ENCODE data around the gene ETS1. TPM values are rescaled to one million over a fixed set of nuclear protein-coding genes. Genes with fewer than 3 reads are reported as not detected.
A peak's percentile ranks its signal among the peaks of the same experiment; 100 is the strongest.

ETS1 gene
- total RNA-seq, 2 experiments from 2014 or later = 203 to 466 TPM

DNA sequence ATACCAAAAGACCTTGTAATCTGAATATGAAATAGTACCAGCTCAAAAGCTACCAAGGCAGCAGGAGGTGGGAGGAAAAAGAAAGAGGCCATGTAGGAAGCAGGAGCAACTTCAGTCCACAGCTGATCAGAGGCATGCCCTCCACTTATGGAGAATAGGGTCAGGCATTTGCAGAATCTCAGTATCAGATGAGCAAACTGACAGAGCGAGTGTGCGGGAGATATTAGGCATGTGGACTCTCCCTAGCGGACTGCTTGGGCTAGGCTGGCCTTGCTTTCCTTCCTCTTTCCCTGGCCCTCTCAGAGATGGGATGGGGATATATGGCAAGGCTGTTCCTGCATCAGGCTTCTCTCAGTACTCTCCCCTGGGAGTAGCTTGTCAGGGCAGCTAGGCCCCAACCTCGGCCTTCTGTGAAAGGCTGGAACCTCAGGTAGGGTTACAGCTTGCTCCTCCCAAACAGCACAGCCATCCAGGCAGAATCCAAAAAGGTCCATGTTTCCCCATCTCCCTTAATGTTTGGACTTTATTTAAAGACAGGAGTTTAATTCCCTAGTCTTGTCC is 37.0 kb downstream of the ETS1 start:
- no peak overlapping the region for H3K4me3 ChIP-seq (ENCODE audit: low read depth, low read length, poor library complexity, severe bottlenecking)
- H3K9me2 ChIP-seq (ENCODE audit: insufficient read depth, low read length) = no peaks in the 10 kb centered on the region
- H3K27ac ChIP-seq (ENCODE audit: low read depth, low read length, poor library complexity, severe bottlenecking) = peak overlapping the region; percentile 97
- peaks cover 6% of the 10 kb centered on the region; the same call in 1 of the 2 replicates for H3K79me2 ChIP-seq (ENCODE audit: insufficient read depth, low read depth, low read length)
- ChIA-PET CTCF (ENCODE audit: unreplicated experiment) (interaction anchor here (1.3 to 1.9 kb wide), 2 partner anchors 82 to 177 kb away, joined by 4 to 5 read pairs; no protein-coding TSS in a partner anchor), POLR2A (interaction anchor here (0.8 to 10.2 kb wide), 17 partner anchors 10 to 179 kb away, joined by 3 to 89 read pairs (median 4); no protein-coding TSS in a partner anchor)
- H3K36me3 ChIP-seq (ENCODE audit: insufficient read depth, low read length) = no peaks in the 10 kb centered on the region
- H3K9me3 ChIP-seq (ENCODE audit: low read length) = no peaks in the 10 kb centered on the region
- peaks cover 92% of the 10 kb centered on the region for H3K4me1 ChIP-seq (ENCODE audit: insufficient read depth, low read length, poor library complexity, severe bottlenecking)
- H3K4me2 ChIP-seq (ENCODE audit: low read length) = peak overlapping the region; percentile 78
- no peaks in the 10 kb centered on the region for H4K20me1 ChIP-seq (ENCODE audit: insufficient read depth, low read length)
- no peak for TF ChIP-seq EZH2phosphoT487 (IDR thresholded peaks at IDR 0.05; ENCODE audit: borderline replicate concordance, low read depth, low read length)
- TF ChIP-seq, protein P1, sequence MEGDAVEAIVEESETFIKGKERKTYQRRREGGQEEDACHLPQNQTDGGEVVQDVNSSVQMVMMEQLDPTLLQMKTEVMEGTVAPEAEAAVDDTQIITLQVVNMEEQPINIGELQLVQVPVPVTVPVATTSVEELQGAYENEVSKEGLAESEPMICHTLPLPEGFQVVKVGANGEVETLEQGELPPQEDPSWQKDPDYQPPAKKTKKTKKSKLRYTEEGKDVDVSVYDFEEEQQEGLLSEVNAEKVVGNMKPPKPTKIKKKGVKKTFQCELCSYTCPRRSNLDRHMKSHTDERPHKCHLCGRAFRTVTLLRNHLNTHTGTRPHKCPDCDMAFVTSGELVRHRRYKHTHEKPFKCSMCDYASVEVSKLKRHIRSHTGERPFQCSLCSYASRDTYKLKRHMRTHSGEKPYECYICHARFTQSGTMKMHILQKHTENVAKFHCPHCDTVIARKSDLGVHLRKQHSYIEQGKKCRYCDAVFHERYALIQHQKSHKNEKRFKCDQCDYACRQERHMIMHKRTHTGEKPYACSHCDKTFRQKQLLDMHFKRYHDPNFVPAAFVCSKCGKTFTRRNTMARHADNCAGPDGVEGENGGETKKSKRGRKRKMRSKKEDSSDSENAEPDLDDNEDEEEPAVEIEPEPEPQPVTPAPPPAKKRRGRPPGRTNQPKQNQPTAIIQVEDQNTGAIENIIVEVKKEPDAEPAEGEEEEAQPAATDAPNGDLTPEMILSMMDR (conservative IDR thresholded peaks at IDR 0.05; ENCODE audit: low read length) = no peak
- H2AFZ ChIP-seq (ENCODE audit: low read length) = peak overlapping the region; percentile 24; the same call in 1 of the 2 replicates
- intact Hi-C loops (cut with micrococcal nuclease; ENCODE audit: unreplicated experiment) = no loop called here
- no TSS peak for BruUV-seq (replicated peaks)
- DNase-seq (ENCODE audit: low spot score) = no peak

DNA sequence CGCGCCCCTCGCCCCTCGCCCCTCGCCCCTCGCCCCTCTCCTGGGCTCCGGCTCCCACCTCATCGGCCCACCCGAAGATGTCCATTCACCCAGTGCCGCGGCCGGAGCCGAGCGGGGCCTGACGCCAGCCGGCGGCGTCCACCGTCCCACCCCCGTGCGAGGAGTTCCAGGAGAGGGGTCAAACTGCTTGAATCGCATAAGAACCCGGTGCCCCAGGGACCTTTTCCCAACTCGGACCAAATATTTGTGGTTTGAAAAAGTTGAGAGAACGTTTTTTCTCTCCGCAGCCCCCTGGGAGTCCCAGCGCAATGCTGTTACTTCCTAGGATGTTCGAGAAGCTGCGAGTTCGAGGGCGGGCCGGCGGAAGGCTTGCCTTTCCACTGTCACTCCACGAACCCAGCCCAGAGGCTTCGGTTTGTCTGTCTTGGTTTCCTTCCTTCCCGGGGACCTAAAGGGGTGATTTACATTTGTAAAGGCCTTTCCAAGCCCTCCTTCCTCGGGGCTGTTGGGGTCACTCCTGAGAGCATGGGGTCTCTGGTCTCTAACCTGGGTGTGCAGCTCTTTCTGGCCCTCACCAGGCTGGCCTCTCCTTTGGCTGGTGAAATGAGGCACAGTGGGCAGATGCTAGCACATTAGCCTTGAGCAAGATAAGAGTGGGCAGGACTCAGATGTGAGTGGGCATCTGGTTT is 38.0 kb downstream of the ETS1 start:
- Histone ChIP-seq H3K36me3 (ENCODE audit: insufficient read depth, low read length) (no peaks in the 10 kb centered on the region), H3K27ac (ENCODE audit: low read depth, low read length, poor library complexity, severe bottlenecking) (peak overlapping the region; percentile 97), H4K20me1 (ENCODE audit: insufficient read depth, low read length) (no peaks in the 10 kb centered on the region), H3K79me2 (ENCODE audit: insufficient read depth, low read depth, low read length) (peaks cover 6% of the 10 kb centered on the region; the same call in 1 of the 2 replicates), H3K4me1 (ENCODE audit: insufficient read depth, low read length, poor library complexity, severe bottlenecking) (peaks cover 92% of the 10 kb centered on the region), H3K9me2 (ENCODE audit: insufficient read depth, low read length) (no peaks in the 10 kb centered on the region), H3K9me3 (ENCODE audit: low read length) (no peaks in the 10 kb centered on the region), H3K4me3 (ENCODE audit: low read depth, low read length, poor library complexity, severe bottlenecking) (no peak overlapping the region), H2AFZ (ENCODE audit: low read length) (no peak overlapping the region; the same call in 1 of the 2 replicates), H3K4me2 (ENCODE audit: low read length) (peak overlapping the region; percentile 78)
- ChIA-PET CTCF (ENCODE audit: unreplicated experiment) (interaction anchor here (0.7 to 1.9 kb wide), 2 partner anchors 178 to 1895 kb away, joined by 3 to 5 read pairs; no protein-coding TSS in a partner anchor), POLR2A (interaction anchor here (0.7 to 10.2 kb wide), 17 partner anchors 9 to 184 kb away, joined by 3 to 89 read pairs (median 4); no protein-coding TSS in a partner anchor)
- no peak for TF ChIP-seq EZH2phosphoT487 (IDR thresholded peaks at IDR 0.05; ENCODE audit: borderline replicate concordance, low read depth, low read length)
- TF ChIP-seq, protein P1 (conservative IDR thresholded peaks at IDR 0.05; ENCODE audit: low read length) = no peak
- no TSS peak for BruUV-seq (replicated peaks)
- intact Hi-C loops (cut with micrococcal nuclease; ENCODE audit: unreplicated experiment) = no loop called here
- no peak for DNase-seq (ENCODE audit: low spot score)
